Endothelial cell of umbilical vein (primary cell): Measurements from ENCODE around the gene OLIG1. TPM values are rescaled to one million over a fixed set of nuclear protein-coding genes. Genes with fewer than 3 reads are reported as not detected.

ENCODE experiments used
- BruUV-seq: library from RNA; stranded (reverse); fragments of 400-500 nt; replicated peaks from 2 replicates; lab custom pipeline; 2021; lab: Mats Ljungman, UMichigan
- CTCF ChIA-PET: fragments of 300-600, 350-600 bp; sonication (Branson Sonifier 250); formaldehyde crosslinking; loops from one replicate; lab custom pipeline; 2021; ENCODE audit warnings: antibody characterized with exemption, inconsistent platforms; lab: Charles Lee
- POLR2A ChIA-PET: fragments of 300-600, 350-600 bp; sonication (Branson Sonifier 250); formaldehyde crosslinking; loops from one replicate; lab custom pipeline; 2021; ENCODE audit warnings: antibody characterized with exemption, inconsistent platforms; lab: Charles Lee
- DNase-seq: peaks from one replicate; pipeline ENCODE4 v3.0.0-alpha.2; 2011; ENCODE audit warnings: low read depth, low spot score
- FAIRE-seq: peaks from 2 replicates; lab custom pipeline; 2011; peaks lifted over from hg19 to GRCh38; lab: Jason Lieb, UNC
- H2AFZ ChIP-seq: 2 replicates; pipeline ENCODE4 v1.6.0; 2012; ENCODE audit warnings: low read depth, low read length, control low read depth, inconsistent platforms
- H3K27ac ChIP-seq: 2 replicates; pipeline ENCODE4 v1.5.1; 2011; ENCODE audit warnings: low read depth, mild to moderate bottlenecking, control low read depth, low read length, moderate library complexity; ENCODE audit not compliant: insufficient read depth
- H3K27me3 ChIP-seq, 2 experiments: 2 replicates each; pipeline versions ENCODE4 v1.6.0 to v1.6.1; 2011; ENCODE audit warnings: low read length in 2 of 2, mixed read lengths in 1 of 2; ENCODE audit not compliant: control insufficient read depth in 2 of 2, insufficient read depth in 2 of 2
- H3K36me3 ChIP-seq, 2 experiments: 2 replicates in 1 of 2; 3 replicates in 1 of 2; pipeline ENCODE4 v1.5.1; 2011; ENCODE audit warnings: low read length in 2 of 2, mild to moderate bottlenecking in 1 of 2, moderate library complexity in 1 of 2; ENCODE audit not compliant: control insufficient read depth in 2 of 2, insufficient read depth in 2 of 2; ENCODE audit errors: extremely low read depth in 1 of 2
- H3K4me1 ChIP-seq: 3 replicates; pipeline ENCODE4 v1.5.1; 2011; ENCODE audit warnings: mild to moderate bottlenecking, low read length; ENCODE audit not compliant: control insufficient read depth, insufficient read depth; ENCODE audit errors: extremely low read depth
- H3K4me2 ChIP-seq: 2 replicates; pipeline ENCODE4 v1.6.1; 2011; ENCODE audit warnings: low read length, control low read depth, mixed read lengths; ENCODE audit not compliant: insufficient read depth
- H3K4me3 ChIP-seq, 3 experiments: fragments of 200-600 bp in 1 of 3; sonication (generic), shearing (Covaris generic) in 1 of 3; replicated peaks in 1 of 3; 2 replicates each; pipeline ENCODE4 v1.5.1; 2011 to 2016; ENCODE audit warnings: control low read depth in 3 of 3, low read length in 3 of 3, mild to moderate bottlenecking in 2 of 3, inconsistent platforms in 1 of 3, low read depth in 1 of 3, moderate library complexity in 1 of 3; ENCODE audit not compliant: insufficient read depth in 1 of 3
- H3K79me2 ChIP-seq: 2 replicates; pipeline ENCODE4 v1.6.0; 2012; ENCODE audit warnings: low read length, inconsistent platforms; ENCODE audit not compliant: control insufficient read depth, insufficient read depth
- H3K9ac ChIP-seq: replicated peaks from 2 replicates; pipeline ENCODE3; 2011; ENCODE audit warnings: low read length, control low read depth; ENCODE audit not compliant: insufficient read depth; ENCODE audit errors: extremely low read depth
- H3K9me1 ChIP-seq: replicated peaks from 3 replicates; pipeline ENCODE4 v1.6.0; 2011; ENCODE audit warnings: mild to moderate bottlenecking, low read length; ENCODE audit not compliant: control insufficient read depth, insufficient read depth; ENCODE audit errors: extremely low read depth
- H3K9me3 ChIP-seq: replicated peaks from 2 replicates; pipeline ENCODE4 v1.5.1; 2012; ENCODE audit warnings: low read length, inconsistent platforms; ENCODE audit not compliant: control insufficient read depth, insufficient read depth
- H4K20me1 ChIP-seq: replicated peaks from 2 replicates; pipeline ENCODE3; 2011; ENCODE audit warnings: mild to moderate bottlenecking, low read length; ENCODE audit not compliant: control insufficient read depth, insufficient read depth; ENCODE audit errors: extremely low read depth
- CTCF ChIP-seq, 2 donors: IDR thresholded peaks; 1 replicate in 1 of 2; 2 replicates in 1 of 2; pipeline ENCODE4 v1.5.1; 2011; ENCODE audit warnings: low read length in 2 of 2, mild to moderate bottlenecking in 2 of 2, moderate library complexity in 2 of 2, control low read depth in 1 of 2, inconsistent platforms in 1 of 2, low read depth in 1 of 2; ENCODE audit not compliant: insufficient read depth in 1 of 2; ENCODE audit errors: extremely low read depth in 1 of 2
- EZH2 ChIP-seq: IDR thresholded peaks from 2 replicates; pipeline ENCODE4 v1.6.1; 2012; ENCODE audit warnings: borderline replicate concordance, low read depth, mild to moderate bottlenecking, moderate library complexity, low read length, inconsistent platforms; ENCODE audit not compliant: severe bottlenecking
- FOS ChIP-seq: IDR thresholded peaks from 2 replicates; pipeline ENCODE4 v1.6.1; 2011; ENCODE audit warnings: mild to moderate bottlenecking, low read length, moderate library complexity, borderline replicate concordance; ENCODE audit not compliant: insufficient read depth
- GATA2 ChIP-seq: IDR thresholded peaks from 2 replicates; pipeline ENCODE4 v1.7.0; 2011; ENCODE audit warnings: low read depth, mild to moderate bottlenecking, moderate library complexity, mixed read lengths, low read length; ENCODE audit not compliant: insufficient read length, insufficient read depth
- JUN ChIP-seq: IDR thresholded peaks from 2 replicates; pipeline ENCODE4 v1.6.1; 2011; ENCODE audit warnings: borderline replicate concordance, low read depth; ENCODE audit not compliant: insufficient read length, insufficient read depth
- MAX ChIP-seq: IDR thresholded peaks from 2 replicates; pipeline ENCODE4 v1.6.1; 2011; ENCODE audit not compliant: insufficient read depth, insufficient read length
- MYC ChIP-seq: IDR thresholded peaks from one replicate; pipeline ENCODE4 v1.6.1; 2011; ENCODE audit warnings: mild to moderate bottlenecking, low read depth, low read length
- POLR2A ChIP-seq: IDR thresholded peaks from 2 replicates; pipeline ENCODE4 v1.6.1; 2012; ENCODE audit warnings: low read depth, mild to moderate bottlenecking, control low read depth, low read length
- POLR2AphosphoS5 ChIP-seq: IDR thresholded peaks from 2 replicates; pipeline ENCODE4 v1.6.1; 2012; ENCODE audit warnings: low read depth, mild to moderate bottlenecking, control low read depth, low read length, moderate library complexity; ENCODE audit not compliant: insufficient read depth
- dilution Hi-C: fragments of 300-500 bp; cut with MboI; formaldehyde crosslinking; loops from one replicate; pipeline ENCODE4 v1.15.0; 2019; ENCODE audit warnings: low sequenced_read_pairs; ENCODE audit not compliant: extremely low pct_ligation_motif_present
- intact Hi-C: fragments of 100-400 bp; cut with micrococcal nuclease; formaldehyde crosslinking; loops from one replicate; pipeline ENCODE4 v1.10.0; 2022
- polyA plus RNA-seq, 4 experiments: library from polyadenylated mRNA; depleted of rRNA in 3 of 4; stranded (reverse) in 3 of 4; unstranded in 1 of 4; fragments of >200 nt; gene quantifications; 2 replicates each; pipeline versions ENCODE4 v1.2.1 to v1.2.3, GENCODE V29; 2011 to 2012; ENCODE audit warnings: missing spikeins in 1 of 4
- total RNA-seq: library from RNA; stranded (reverse); gene quantifications from 2 replicates; pipeline ENCODE4 v1.2.3, GENCODE V29; 2021

Gene OLIG1
- total and polyA plus RNA-seq, 2 donors (not counting 3 experiments of a cell fraction or from before 2014, with no cell fraction given): not detected

GRCh38 chr21:33055991-33056390 lies 13.9 kb upstream of the OLIG1 start:
- Histone ChIP-seq H2AFZ (no peak overlapping the region), H3K4me3 (no peak overlapping the region), H4K20me1 (no peaks in the 10 kb centered on the region), H3K27ac (no peak overlapping the region), H3K9me3 (no peaks in the 10 kb centered on the region), H3K4me1 (no peaks in the 10 kb centered on the region), H3K27me3 (peaks cover 19 to 25% of the 10 kb centered on the region in 2 experiments), H3K9ac (no peak overlapping the region), H3K9me1 (no peaks in the 10 kb centered on the region), H3K4me2 (no peak overlapping the region), H3K79me2 (no peaks in the 10 kb centered on the region), H3K36me3 (no peaks in the 10 kb centered on the region)
- no peak for FAIRE-seq
- no peak for DNase-seq
- intact Hi-C loops (no loop called here), dilution Hi-C loops (no loop called here)
- no TSS peak for BruUV-seq
- CTCF ChIA-PET: interaction anchor here (2.2 kb wide), 1 partner anchor 116 kb away, joined by 6 read pairs; no protein-coding TSS in a partner anchor
- POLR2A ChIA-PET: no interaction called here
- TF ChIP-seq JUN (no peak), POLR2AphosphoS5 (no peak), EZH2 (no peak), MYC (no peak), MAX (no peak), GATA2 (no peak), POLR2A (no peak)

GRCh38 chr21:33057385-33057940 lies 12.5 kb upstream of the OLIG1 start:
- H4K20me1 ChIP-seq: no peaks in the 10 kb centered on the region
- H3K9me3 ChIP-seq: no peaks in the 10 kb centered on the region
- no peak for TF ChIP-seq POLR2A
- no peak for TF ChIP-seq CTCF (IDR thresholded peaks at IDR 0.05; ENCODE audit: extremely low read depth in 1 of 2, insufficient read depth in 1 of 2, low read depth in 1 of 2, low read length in 2 of 2)
- TF ChIP-seq MAX: no peak
- no peak for TF ChIP-seq GATA2
- no peak for TF ChIP-seq EZH2
- no peak for TF ChIP-seq FOS
- TF ChIP-seq MYC: no peak
- TF ChIP-seq POLR2AphosphoS5: no peak
- no peak for TF ChIP-seq JUN
- no peaks in the 10 kb centered on the region for H3K4me1 ChIP-seq
- H3K27ac ChIP-seq: no peak overlapping the region
- FAIRE-seq (no peak), DNase-seq (no peak)
- H3K4me2 ChIP-seq: no peak overlapping the region
- H3K4me3 ChIP-seq: no peak overlapping the region
- intact Hi-C loops: no loop called here
- ChIA-PET CTCF (no interaction called here), POLR2A (no interaction called here)
- H3K79me2 ChIP-seq: no peaks in the 10 kb centered on the region
- H3K27me3 ChIP-seq: peaks cover 22 to 30% of the 10 kb centered on the region in 2 experiments
- no peak overlapping the region for H3K9ac ChIP-seq
- dilution Hi-C loops: no loop called here
- BruUV-seq: no TSS peak
- no peaks in the 10 kb centered on the region for H3K36me3 ChIP-seq
- no peak overlapping the region for H2AFZ ChIP-seq
- no peaks in the 10 kb centered on the region for H3K9me1 ChIP-seq
